Glutamatergic neuron (in vitro differentiated cells): ENCODE results near the gene NEGR1. TPM values are rescaled to one million over a fixed set of nuclear protein-coding genes. Genes with fewer than 3 reads are reported as not detected.

Experiments used
- DNase-seq: peaks from one replicate; pipeline ENCODE4 v3.0.0; 2022
- H3K27ac Mint-ChIP-seq: one replicate; pipeline ENCODE4 v1.8.0; 2020; ENCODE audit warnings: mild to moderate bottlenecking, mixed read lengths, inconsistent platforms; ENCODE audit not compliant: unreplicated experiment
- H3K27me3 Mint-ChIP-seq: one replicate; pipeline ENCODE4 v1.8.0; 2020; ENCODE audit warnings: mild to moderate bottlenecking, moderate library complexity, mixed read lengths, inconsistent platforms; ENCODE audit not compliant: unreplicated experiment
- H3K36me3 Mint-ChIP-seq: one replicate; pipeline ENCODE4 v1.8.0; 2020; ENCODE audit warnings: mild to moderate bottlenecking, mixed read lengths, inconsistent platforms; ENCODE audit not compliant: unreplicated experiment
- H3K4me1 Mint-ChIP-seq: one replicate; pipeline ENCODE4 v1.8.0; 2020; ENCODE audit warnings: mild to moderate bottlenecking, low read depth, mixed read lengths, inconsistent platforms; ENCODE audit not compliant: unreplicated experiment
- H3K4me3 Mint-ChIP-seq: one replicate; pipeline ENCODE4 v1.8.0; 2020; ENCODE audit warnings: mild to moderate bottlenecking, mixed read lengths, inconsistent platforms; ENCODE audit not compliant: unreplicated experiment
- H3K9me3 Mint-ChIP-seq: one replicate; pipeline ENCODE4 v1.8.0; 2020; ENCODE audit warnings: mild to moderate bottlenecking, moderate library complexity, mixed read lengths, inconsistent platforms; ENCODE audit not compliant: unreplicated experiment
- total RNA-seq: library from RNA; stranded (reverse); fragmentation: NEBNext Ultra II Directional; extraction: Animal tissue kit (Norgen Biotek cat#: 25700); gene quantifications from one replicate; pipeline ENCODE4 v1.2.1, GENCODE V29; 2021; ENCODE audit not compliant: unreplicated experiment
- TF ChIP-seq, protein P1 (sequence below): fragments of 200-600 bp; sonication (generic); IDR thresholded peaks from one replicate; pipeline ENCODE4 v1.5.0; 2021; ENCODE audit not compliant: partially characterized antibody, unreplicated experiment

Gene NEGR1
- total RNA-seq, 1 donor from 2014 or later: 0.51 TPM

DNA sequence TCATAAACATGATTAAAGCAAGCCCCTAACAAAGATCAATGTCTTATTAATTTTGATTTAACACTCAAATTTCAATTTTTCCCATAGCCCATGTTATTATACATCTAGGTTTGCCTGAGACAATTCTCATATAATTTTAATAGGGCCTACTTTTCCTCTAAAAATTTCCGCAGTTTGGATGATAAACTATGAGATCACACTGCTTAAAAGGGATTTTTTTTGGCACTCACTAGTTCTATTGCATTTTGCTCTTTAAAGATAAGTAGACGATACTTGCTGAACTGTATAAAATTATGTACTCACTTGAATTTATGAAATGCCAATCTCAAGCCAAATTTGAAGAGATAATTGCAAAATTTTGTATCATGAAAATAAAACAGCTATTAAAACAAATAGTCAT is 721.1 kb downstream of the NEGR1 start:
- no peaks in the 10 kb centered on the region for H3K4me1 Mint-ChIP-seq
- H3K27me3 Mint-ChIP-seq: no peaks in the 10 kb centered on the region
- no peaks in the 10 kb centered on the region for H3K36me3 Mint-ChIP-seq
- no peak overlapping the region for H3K27ac Mint-ChIP-seq
- no peaks in the 10 kb centered on the region for H3K9me3 Mint-ChIP-seq
- TF ChIP-seq, protein P1, sequence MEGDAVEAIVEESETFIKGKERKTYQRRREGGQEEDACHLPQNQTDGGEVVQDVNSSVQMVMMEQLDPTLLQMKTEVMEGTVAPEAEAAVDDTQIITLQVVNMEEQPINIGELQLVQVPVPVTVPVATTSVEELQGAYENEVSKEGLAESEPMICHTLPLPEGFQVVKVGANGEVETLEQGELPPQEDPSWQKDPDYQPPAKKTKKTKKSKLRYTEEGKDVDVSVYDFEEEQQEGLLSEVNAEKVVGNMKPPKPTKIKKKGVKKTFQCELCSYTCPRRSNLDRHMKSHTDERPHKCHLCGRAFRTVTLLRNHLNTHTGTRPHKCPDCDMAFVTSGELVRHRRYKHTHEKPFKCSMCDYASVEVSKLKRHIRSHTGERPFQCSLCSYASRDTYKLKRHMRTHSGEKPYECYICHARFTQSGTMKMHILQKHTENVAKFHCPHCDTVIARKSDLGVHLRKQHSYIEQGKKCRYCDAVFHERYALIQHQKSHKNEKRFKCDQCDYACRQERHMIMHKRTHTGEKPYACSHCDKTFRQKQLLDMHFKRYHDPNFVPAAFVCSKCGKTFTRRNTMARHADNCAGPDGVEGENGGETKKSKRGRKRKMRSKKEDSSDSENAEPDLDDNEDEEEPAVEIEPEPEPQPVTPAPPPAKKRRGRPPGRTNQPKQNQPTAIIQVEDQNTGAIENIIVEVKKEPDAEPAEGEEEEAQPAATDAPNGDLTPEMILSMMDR: no peak
- no peak overlapping the region for H3K4me3 Mint-ChIP-seq
- DNase-seq: no peak

DNA sequence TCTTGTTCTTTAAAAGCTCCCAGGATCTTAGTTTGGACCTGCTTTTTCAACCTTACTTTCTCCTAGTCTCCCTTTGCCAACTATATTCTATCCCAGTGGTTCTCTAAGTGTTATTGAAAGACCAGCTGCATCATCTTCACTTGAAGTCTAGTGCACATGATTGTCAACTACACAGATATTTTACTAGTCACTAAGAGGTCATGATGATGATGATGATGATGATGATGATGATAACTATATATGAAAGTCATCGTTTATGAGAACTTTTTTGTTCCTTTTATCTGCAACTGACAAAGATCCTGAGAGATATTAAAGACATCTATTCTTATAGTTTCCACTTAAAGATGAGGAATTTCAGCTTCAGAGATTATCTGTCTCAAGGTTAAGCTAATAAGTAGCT is 722.5 kb downstream of the NEGR1 start:
- Mint-ChIP-seq H3K9me3 (no peaks in the 10 kb centered on the region), H3K4me1 (no peaks in the 10 kb centered on the region), H3K27me3 (no peaks in the 10 kb centered on the region), H3K27ac (no peak overlapping the region), H3K4me3 (no peak overlapping the region), H3K36me3 (no peaks in the 10 kb centered on the region)
- TF ChIP-seq, protein P1: no peak
- DNase-seq: no peak

DNA sequence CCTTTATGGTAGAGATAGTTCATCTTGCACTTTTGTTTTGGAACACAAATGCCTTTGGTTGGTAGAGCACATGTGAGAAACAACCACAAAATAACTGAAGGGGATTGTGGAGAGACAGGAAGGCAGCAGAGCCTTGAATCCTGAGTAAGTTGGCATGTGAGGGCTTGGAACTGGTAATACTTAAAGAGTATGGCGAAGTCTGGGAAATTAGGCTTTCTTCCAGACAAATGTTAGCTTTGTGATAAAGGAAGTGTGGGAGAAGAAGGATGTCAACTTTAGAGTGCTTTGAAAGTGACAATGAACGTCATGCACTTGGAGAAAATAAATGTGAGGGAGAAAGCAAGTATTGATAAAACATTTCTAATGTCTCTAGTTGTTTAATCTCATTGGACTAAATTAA is 725.2 kb downstream of the NEGR1 start:
- no peaks in the 10 kb centered on the region for H3K9me3 Mint-ChIP-seq
- no peak overlapping the region for H3K4me3 Mint-ChIP-seq
- TF ChIP-seq, protein P1: no peak
- DNase-seq: no peak
- H3K36me3 Mint-ChIP-seq: no peaks in the 10 kb centered on the region
- no peaks in the 10 kb centered on the region for H3K27me3 Mint-ChIP-seq
- H3K27ac Mint-ChIP-seq: no peak overlapping the region
- H3K4me1 Mint-ChIP-seq: no peaks in the 10 kb centered on the region

DNA sequence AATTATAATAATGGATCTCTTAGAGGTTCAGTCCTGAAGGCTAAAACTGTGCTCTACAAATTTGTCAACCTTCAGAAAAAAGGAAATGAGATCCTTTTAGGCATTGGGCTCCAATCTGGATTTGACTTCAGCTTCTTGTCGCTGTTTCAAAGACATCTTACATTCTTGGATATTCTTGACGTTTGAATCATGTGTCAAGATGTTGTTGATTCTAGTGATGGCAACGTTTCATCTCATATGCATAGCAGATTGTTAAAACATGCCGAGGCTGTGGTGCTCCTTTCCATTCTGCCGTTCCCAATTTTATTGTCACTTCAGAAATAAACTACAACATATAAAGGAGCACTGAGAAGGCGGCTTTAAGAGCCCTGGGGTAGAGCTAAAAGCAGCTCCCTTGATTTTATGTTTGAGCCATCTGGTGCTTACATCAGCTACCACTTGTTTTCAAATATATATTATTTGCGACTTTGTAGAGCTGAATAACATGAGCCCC is 733.9 kb downstream of the NEGR1 start:
- Mint-ChIP-seq H3K27ac (no peak overlapping the region), H3K4me3 (no peak overlapping the region), H3K9me3 (no peaks in the 10 kb centered on the region), H3K4me1 (no peaks in the 10 kb centered on the region), H3K36me3 (no peaks in the 10 kb centered on the region), H3K27me3 (peaks cover 1% of the 10 kb centered on the region)
- no peak for DNase-seq
- TF ChIP-seq, protein P1: no peak

DNA sequence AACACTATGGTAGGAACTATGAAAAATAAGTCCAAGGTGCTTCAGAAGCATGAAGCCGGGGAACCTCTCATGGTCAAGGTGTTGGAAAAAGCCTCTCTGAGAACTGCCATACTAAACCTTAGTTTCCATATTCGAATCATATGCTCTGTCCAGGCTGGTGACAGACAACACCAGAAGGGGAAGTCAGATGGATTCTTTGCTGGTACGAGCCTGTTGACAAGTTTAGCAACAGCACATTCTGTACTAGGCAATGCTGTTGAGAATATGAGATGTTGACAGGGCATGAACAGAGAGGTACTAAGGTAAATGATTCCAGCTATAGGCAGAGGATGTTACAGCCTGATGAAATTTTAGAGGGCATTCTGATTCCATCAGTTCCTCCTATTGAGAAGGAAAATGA is 740.2 kb downstream of the NEGR1 start:
- H3K4me3 Mint-ChIP-seq: no peak overlapping the region
- no peaks in the 10 kb centered on the region for H3K9me3 Mint-ChIP-seq
- no peak overlapping the region for H3K27ac Mint-ChIP-seq
- no peaks in the 10 kb centered on the region for H3K4me1 Mint-ChIP-seq
- H3K36me3 Mint-ChIP-seq: no peaks in the 10 kb centered on the region
- DNase-seq: no peak
- TF ChIP-seq, protein P1: no peak
- H3K27me3 Mint-ChIP-seq: peaks cover 1% of the 10 kb centered on the region
